Stimulated activated CD8-positive, alpha-beta memory T cell treated with anti-CD3 and anti-CD28 coated beads, Interleukin-15, amount 100 ng/mL, for 1 hour (primary cell): Measurements from ENCODE around the gene ALG9.
"Not testable (repeated sequence)": the region's sequence is repeated elsewhere in the genome, so short reads cannot be mapped to it uniquely, and the experiment has no call there.

Source experiments
- DNase-seq: peaks from one replicate; pipeline ENCODE4 v3.0.0-alpha.2; 2020; ENCODE audit warnings: low read depth

The ALG9 gene

GRCh38 chr11:111870886-111871692 is at the start of gene ALG9:
ALG9 (minus strand) TSS chr11:111871581; CDS start chr11:111871482, 99 bp downstream.
- DNase-seq = peak; percentile 89

- no peak for DNase-seq
Measured at GRCh38 chr11:111920908-111921307, 49.5 kb upstream of the ALG9 start.

GRCh38 chr11:111918390-111919256 is 47.2 kb upstream of the ALG9 start, which contains the start of gene C11orf52:
C11orf52 (plus strand) TSS chr11:111918913; CDS start chr11:111918973, 60 bp downstream.
- no peak for DNase-seq

GRCh38 chr11:111917788-111918187 is 46.4 kb upstream of the ALG9 start:
- no peak for DNase-seq

GRCh38 chr11:111917312-111917711 is 45.9 kb upstream of the ALG9 start:
- no peak for DNase-seq

- DNase-seq = no peak
Measured at GRCh38 chr11:111916768-111917167, 45.4 kb upstream of the ALG9 start.

GRCh38 chr11:111913997-111914396 is 42.6 kb upstream of the ALG9 start:
- DNase-seq = no peak

- DNase-seq = no peak
Measured at GRCh38 chr11:111913031-111913861, 41.9 kb upstream of the ALG9 start.

- no peak for DNase-seq
Measured at GRCh38 chr11:111912535-111912934, 41.2 kb upstream of the ALG9 start, which contains the start of gene HSPB2. HSPB2 (plus strand) TSS chr11:111912734; CDS start chr11:111912830, 96 bp downstream.

GRCh38 chr11:111911563-111912401 is 40.4 kb upstream of the ALG9 start, which contains the start of gene CRYAB:
CRYAB (minus strand) TSS chr11:111911770; CDS start chr11:111911724, 46 bp downstream.
- DNase-seq = no peak

GRCh38 chr11:111910676-111911562 is 39.5 kb upstream of the ALG9 start:
- DNase-seq = no peak

- no peak for DNase-seq
Measured at GRCh38 chr11:111909378-111909777, 38.0 kb upstream of the ALG9 start.

- DNase-seq = no peak
Measured at GRCh38 chr11:111908639-111909305, 37.4 kb upstream of the ALG9 start.

GRCh38 chr11:111906680-111907079 is 35.3 kb upstream of the ALG9 start:
- no peak for DNase-seq

- DNase-seq = no peak
Measured at GRCh38 chr11:111905411-111905810, 34.0 kb upstream of the ALG9 start.

- no peak for DNase-seq
Measured at GRCh38 chr11:111886844-111887243, 15.5 kb upstream of the ALG9 start.

GRCh38 chr11:111886032-111886431 is 14.7 kb upstream of the ALG9 start:
- DNase-seq = no peak

- not testable (repeated sequence) for DNase-seq
Measured at GRCh38 chr11:111885053-111885452, 13.7 kb upstream of the ALG9 start.

- no peak for DNase-seq
Measured at GRCh38 chr11:111882202-111882601, 10.8 kb upstream of the ALG9 start.
